HG03354 (cell line): ENCODE data around the gene ICOS.

Source experiments
- ATAC-seq: cut with Tn5 transposase; IDR thresholded peaks from one replicate; pipeline ENCODE4 v1.9.1; 2021; ENCODE audit warnings: mild to moderate bottlenecking; ENCODE audit not compliant: unreplicated experiment, poor library complexity, severe bottlenecking

Gene ICOS, protein sequence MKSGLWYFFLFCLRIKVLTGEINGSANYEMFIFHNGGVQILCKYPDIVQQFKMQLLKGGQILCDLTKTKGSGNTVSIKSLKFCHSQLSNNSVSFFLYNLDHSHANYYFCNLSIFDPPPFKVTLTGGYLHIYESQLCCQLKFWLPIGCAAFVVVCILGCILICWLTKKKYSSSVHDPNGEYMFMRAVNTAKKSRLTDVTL

DNA sequence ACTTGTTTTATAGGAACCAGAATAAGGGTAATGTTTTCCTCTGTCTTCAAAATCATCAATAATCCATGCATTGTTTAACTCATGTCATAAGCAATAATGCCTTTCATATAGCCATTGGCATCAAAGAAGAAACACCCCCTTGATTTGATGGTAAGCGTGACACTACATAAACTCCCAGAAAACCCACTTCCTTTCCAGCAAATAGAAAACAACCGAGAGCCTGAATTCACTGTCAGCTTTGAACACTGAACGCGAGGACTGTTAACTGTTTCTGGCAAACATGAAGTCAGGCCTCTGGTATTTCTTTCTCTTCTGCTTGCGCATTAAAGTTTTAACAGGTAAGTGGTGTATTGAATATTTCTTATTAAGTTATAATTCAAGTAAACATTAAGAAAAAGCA lies at the start of gene ICOS:
ICOS (plus strand) TSS at position 229 of the 400 bp plus-strand sequence; CDS start at position 281, 52 bp downstream.
- no peak for ATAC-seq

- no peak for ATAC-seq
Observed at GRCh38 chr2:203887677-203888076, 48.9 kb upstream of the ICOS start.

- ATAC-seq: no peak
Observed at GRCh38 chr2:203889542-203889941, 47.0 kb upstream of the ICOS start.

DNA sequence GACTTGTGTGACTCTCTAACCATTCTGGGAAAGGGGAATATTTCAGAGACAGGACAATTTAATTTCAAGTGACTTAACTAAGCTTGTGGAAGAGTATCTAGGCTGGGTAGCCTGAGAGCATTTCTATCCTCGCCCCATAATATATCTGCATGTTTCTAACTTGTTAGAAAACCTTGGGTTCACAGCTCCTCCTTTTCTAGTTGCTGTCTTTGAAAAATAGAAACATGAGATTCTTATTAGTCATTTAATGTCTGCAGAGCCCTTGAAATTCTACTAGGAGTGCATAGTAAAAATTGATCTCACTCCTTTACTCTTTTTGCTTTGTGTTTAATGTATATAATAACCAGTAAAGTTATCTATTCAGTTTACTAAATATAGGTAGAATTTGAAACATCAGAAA lies 46.6 kb upstream of the ICOS start:
- ATAC-seq: no peak

- ATAC-seq: no peak
Observed at GRCh38 chr2:203890733-203891132, 45.8 kb upstream of the ICOS start.

DNA sequence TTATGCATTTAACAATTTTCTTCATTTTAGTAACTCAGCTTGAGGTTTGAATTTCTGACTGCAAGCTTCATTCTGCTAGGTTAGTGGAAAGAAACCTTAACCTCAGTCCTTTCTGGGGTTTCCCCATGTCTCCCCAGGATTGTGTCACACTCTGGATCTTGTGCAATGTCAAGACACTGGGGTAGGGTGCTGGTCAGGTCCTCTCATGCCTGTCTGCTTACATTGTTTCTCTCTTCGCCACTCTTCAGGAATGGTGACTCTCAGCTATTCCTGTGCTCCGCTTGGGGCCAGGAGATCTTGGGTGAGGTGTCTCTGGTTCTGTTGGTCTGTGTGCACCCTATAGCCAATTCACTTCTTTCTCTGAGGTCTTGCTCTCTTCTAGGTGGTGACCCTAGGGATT lies 45.1 kb upstream of the ICOS start:
- ATAC-seq: no peak

GRCh38 chr2:203892207-203892606 lies 44.4 kb upstream of the ICOS start:
- no peak for ATAC-seq

- no peak for ATAC-seq
Observed at GRCh38 chr2:203893401-203893800, 43.2 kb upstream of the ICOS start.

DNA sequence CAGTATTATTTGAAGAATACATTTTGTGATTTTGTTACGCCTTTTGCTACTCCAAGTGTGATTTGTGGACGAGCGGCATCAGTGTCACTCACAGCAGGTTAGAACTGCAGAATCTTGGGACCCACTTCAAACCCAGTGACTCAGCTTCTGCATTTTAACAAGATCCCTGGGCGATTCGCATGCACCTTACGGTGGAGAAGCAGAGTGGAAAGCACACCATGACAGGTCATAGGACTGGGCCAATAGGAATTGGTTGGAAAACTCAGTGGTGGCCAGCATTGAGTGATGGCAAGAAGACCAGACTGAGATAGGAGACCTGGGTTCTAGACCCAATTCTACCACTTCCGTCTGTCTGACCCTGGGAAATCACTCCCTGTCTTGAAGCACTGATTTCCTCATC lies 42.7 kb upstream of the ICOS start:
- ATAC-seq: no peak

- no peak for ATAC-seq
Observed at GRCh38 chr2:203894262-203894661, 42.3 kb upstream of the ICOS start.

GRCh38 chr2:203897544-203897943 lies 39.0 kb upstream of the ICOS start:
- no peak for ATAC-seq

DNA sequence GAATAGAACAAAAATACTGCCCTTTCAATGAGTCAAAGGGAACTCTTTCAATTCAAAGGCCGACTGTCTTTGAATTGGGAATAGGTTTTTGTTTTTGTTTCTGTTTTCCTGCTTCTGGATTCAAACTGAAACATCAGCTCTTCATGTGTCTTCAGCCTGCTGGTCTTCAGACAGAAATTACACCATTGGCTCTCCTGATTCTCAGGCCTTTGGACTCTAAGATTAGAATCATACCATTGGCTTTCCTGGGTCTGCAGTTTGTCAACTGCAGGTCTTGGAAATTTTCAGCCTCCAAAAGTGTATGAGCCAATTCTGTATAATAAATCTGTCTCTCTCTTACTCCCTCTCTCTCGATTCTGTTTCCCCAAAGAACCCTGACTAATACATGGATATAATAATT lies 37.9 kb upstream of the ICOS start:
- no peak for ATAC-seq

DNA sequence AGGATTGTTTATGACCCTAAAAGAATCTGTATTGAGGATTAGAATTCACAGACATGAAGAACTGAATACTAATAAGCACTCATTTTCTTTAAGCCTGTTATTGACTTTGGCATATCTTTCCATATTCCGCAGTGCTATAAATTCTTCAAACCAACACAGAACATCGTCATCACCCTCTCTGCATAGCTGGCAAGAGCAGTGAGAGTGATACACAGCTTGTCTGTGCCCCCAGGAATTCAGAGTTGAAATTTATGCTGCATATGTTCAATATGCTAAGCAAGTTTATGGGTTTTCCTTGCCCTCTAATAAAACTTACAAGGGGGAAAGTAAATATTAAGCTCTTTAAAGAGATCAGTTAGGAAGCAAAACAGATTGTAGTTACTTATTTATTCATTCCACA lies 36.3 kb upstream of the ICOS start:
- ATAC-seq: no peak

DNA sequence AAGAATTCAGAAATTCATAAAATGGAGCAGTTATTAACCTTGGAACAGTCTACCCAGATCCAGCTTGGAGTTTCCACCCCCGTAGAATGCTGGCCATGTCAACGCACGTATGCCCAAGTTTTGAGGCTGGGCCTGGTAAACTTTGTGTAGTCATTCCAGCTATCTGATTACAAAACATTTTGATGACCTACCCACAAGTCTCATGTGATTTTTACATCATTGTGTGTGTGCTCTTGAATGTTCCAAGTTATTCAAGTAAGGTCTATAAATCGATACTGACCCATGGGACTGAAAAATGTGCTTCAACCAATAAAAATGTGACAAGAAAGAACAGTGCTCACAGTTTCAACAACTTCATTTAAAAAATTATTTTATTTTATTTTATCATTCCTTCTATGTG lies 32.5 kb upstream of the ICOS start:
- ATAC-seq: no peak

DNA sequence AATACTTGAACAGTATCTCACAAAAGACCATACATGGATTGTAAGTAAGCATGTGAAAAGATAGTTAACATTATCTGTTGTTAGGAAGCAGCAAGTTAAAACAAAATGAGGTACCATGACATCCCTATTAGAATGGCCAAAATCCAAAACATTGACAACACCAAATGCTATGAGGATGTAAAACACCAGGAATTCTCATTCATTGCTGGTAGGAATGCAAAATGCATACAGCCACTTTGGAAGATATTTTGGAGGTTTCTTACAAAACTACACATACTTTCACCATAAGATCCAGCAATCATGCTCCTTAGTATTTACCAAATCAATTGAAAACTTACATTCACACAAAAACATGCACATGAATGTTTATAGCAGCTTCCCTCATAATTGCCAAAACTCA lies 30.9 kb upstream of the ICOS start:
- no peak for ATAC-seq

GRCh38 chr2:203908066-203908796 lies 28.3 kb upstream of the ICOS start:
- no peak for ATAC-seq

GRCh38 chr2:203908797-203909185 lies 27.8 kb upstream of the ICOS start:
- no peak for ATAC-seq

- ATAC-seq: no peak
Observed at GRCh38 chr2:203909261-203909967, 27.1 kb upstream of the ICOS start.

DNA sequence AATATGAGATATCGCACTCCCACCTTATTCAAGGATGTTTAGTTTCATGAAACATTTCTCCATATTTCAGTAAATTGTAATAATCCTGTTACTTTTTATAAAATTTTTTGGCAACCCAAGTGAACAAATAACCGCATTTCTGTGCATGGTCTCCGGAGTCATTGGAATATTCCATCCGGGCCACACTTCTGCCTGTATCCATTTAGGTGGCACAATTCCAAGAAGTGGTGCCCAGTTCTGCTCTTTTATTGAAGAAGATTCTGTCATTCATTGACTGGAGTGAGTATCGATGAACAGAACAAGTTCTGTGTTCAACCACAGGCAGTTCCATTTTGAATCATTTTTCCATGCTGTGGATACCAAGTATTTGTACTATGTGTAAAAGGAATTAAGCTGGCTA lies 26.6 kb upstream of the ICOS start:
- no peak for ATAC-seq

DNA sequence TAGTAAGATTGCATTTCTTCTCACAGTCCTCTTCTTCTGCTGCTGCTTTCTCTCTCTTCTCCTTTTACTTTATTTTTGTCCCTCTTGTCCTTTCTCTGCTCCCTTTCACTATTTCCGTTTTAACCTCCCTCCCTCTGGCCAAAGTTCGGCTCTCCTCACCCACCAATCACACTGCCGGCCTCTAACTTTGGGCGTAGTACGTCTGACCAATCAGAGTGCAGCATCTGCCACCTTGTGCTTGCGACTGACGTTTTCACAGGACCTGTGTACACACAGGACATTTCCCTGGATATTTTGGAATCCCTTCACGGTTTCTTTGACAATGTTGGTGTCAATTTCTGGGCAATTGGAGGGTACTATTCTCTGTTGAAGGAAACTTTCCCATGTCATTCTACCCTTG lies 22.6 kb upstream of the ICOS start:
- no peak for ATAC-seq

GRCh38 chr2:203914546-203915182 lies 21.9 kb upstream of the ICOS start:
- ATAC-seq: no peak
